ENCODE measurements around the gene CDC42EP4.
A peak's percentile ranks its signal among the peaks of the same experiment; 100 is the strongest.
"Not testable (repeated sequence)": the region's sequence is repeated elsewhere in the genome, so short reads cannot be mapped to it uniquely, and the experiment has no call there.

The CDC42EP4 gene

GRCh38 chr17:73274490-73274889 lies 37.3 kb downstream of the CDC42EP4 start:
- no peak for DNase-seq

GRCh38 chr17:73272906-73273218 lies 38.9 kb downstream of the CDC42EP4 start:
- no peak for DNase-seq

- DNase-seq = no peak
Observed at GRCh38 chr17:73271072-73271471, 40.7 kb downstream of the CDC42EP4 start.

- no peak for DNase-seq
Observed at GRCh38 chr17:73269791-73270190, 42.0 kb downstream of the CDC42EP4 start.

- DNase-seq = no peak
Observed at GRCh38 chr17:73269329-73269615, 42.5 kb downstream of the CDC42EP4 start.

- no peak for DNase-seq
Observed at GRCh38 chr17:73268582-73269328, 43.0 kb downstream of the CDC42EP4 start.

GRCh38 chr17:73267648-73268537 lies 43.9 kb downstream of the CDC42EP4 start:
- DNase-seq = no peak

- no peak for DNase-seq
Observed at GRCh38 chr17:73266796-73267195, 45.0 kb downstream of the CDC42EP4 start.

- DNase-seq = no peak
Observed at GRCh38 chr17:73265646-73266640, 45.9 kb downstream of the CDC42EP4 start.

GRCh38 chr17:73264448-73264847 lies 47.4 kb downstream of the CDC42EP4 start:
- DNase-seq = not testable (repeated sequence)

- DNase-seq = no peak
Observed at GRCh38 chr17:73262676-73263642, 48.8 kb downstream of the CDC42EP4 start.

GRCh38 chr17:73261952-73262675 lies 49.7 kb downstream of the CDC42EP4 start:
- DNase-seq = no peak

GRCh38 chr17:73261617-73261951 lies 50.2 kb downstream of the CDC42EP4 start, which contains the start of gene CPSF4L:
Gene CPSF4L (minus strand): TSS chr17:73261880. CDS start chr17:73261818, 62 bp downstream.
- no peak for DNase-seq

GRCh38 chr17:73257516-73257915 lies 54.3 kb downstream of the CDC42EP4 start:
- DNase-seq = no peak

GRCh38 chr17:73256220-73256619 lies 55.6 kb downstream of the CDC42EP4 start:
- DNase-seq = no peak

- peak; percentile 69 for DNase-seq
Observed at GRCh38 chr17:73255671-73256181, 56.1 kb downstream of the CDC42EP4 start.

GRCh38 chr17:73251871-73252270 lies 59.9 kb downstream of the CDC42EP4 start:
- no peak for DNase-seq

GRCh38 chr17:73250851-73251640 lies 60.8 kb downstream of the CDC42EP4 start:
- no peak for DNase-seq

- DNase-seq = no peak
Observed at GRCh38 chr17:73249700-73250099, 62.1 kb downstream of the CDC42EP4 start.

GRCh38 chr17:73248532-73248931 lies 63.3 kb downstream of the CDC42EP4 start:
- no peak for DNase-seq

All from activated CD4-positive, CD25-positive, alpha-beta regulatory T cell treated with anti-CD3 and anti-CD28 coated beads, Interleukin-2, amount 50 U/mL, for 72 hours (primary cell).